Mesenteric fat pad (tissue), 1 donor: ENCODE measurements around the gene RAI1. TPM values are rescaled to one million over a fixed set of nuclear protein-coding genes. Genes with fewer than 3 reads are reported as not detected.
"Not testable (repeated sequence)": the region's sequence is repeated elsewhere in the genome, so short reads cannot be mapped to it uniquely, and the experiment has no call there.

Experiments
- DNase-seq: peaks from one replicate; pipeline ENCODE4 v3.0.0-alpha.2; 2020; ENCODE audit warnings: low spot score
- total RNA-seq: library from RNA; stranded (reverse); fragmentation: NEBNext Ultra II Directional; extraction: Animal tissue kit (Norgen Biotek cat#: 25700); gene quantifications from one replicate; pipeline ENCODE4 v1.2.1, GENCODE V29; 2021
- donor health status: DM: yes; HTN: yes; CAD: no.

RAI1 gene
- total RNA-seq, 1 donor from 2014 or later = 21.2 TPM

DNA sequence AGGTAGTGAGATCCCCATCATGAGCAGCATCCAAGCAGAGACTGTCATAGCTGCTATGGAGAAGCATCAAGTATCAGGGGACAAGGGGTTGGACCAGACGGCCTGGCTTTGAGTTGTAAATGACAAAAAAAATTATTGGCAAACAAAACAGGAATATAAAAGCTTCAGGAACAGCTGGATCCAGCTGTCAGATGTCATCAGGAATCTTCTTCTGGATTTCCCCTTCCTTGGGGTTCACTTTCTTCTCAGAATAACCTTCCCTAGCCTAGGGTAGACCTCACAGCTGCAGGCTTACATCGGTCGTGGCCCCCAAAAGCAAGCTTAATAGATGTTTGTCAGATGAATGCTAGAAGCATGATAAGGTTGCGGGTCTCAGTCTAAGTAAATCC, 17.2 kb upstream of the RAI1 start:
- no peak for DNase-seq

DNA sequence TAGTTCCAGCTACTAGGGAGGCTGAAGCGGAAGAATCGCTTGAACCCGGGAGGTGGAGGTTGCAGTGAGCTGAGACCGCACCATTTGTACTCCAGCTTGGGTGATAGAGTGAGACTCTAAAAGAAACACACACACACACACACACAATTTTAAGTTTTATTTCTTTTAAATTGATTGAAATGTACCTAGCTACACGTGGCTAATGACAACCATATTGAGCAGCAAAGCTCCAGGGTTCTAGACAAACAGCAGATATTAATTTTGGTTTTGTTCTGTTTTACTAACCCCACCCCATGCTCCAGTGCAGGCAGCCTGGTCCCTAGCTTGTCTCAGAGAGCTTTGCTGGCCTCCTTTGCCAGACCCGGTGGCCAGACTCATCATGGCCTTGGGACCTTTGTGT, 16.0 kb upstream of the RAI1 start:
- DNase-seq = no peak

DNA sequence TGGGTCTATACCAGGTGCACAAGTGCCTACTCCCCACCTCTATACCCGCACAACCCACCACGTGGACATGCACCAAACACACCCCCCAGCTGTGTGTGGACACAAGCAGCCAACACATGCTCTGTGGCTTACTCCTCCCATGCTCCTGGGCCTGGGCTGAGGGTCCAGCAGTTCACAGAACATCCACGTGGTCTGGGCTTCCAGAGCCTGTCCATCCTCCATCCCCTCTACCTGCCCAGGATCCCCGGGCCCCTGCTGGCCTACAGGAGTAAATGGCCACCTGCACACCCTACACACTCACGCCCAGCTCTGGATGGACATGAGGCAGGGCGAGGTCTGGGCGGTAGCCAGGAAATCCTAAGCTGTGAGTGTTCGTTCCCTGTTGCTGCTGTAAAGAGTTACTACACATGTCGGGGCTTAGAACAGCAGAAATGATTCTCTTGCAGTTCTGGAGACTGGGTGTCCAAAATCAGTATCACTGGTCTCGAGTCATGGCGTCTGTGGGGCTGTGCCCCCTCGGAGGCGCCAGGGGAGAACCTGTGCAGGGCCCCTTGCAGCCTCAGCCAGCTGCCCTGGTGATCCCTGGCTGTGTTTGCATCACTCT, 15.0 kb upstream of the RAI1 start:
- no peak for DNase-seq

DNA sequence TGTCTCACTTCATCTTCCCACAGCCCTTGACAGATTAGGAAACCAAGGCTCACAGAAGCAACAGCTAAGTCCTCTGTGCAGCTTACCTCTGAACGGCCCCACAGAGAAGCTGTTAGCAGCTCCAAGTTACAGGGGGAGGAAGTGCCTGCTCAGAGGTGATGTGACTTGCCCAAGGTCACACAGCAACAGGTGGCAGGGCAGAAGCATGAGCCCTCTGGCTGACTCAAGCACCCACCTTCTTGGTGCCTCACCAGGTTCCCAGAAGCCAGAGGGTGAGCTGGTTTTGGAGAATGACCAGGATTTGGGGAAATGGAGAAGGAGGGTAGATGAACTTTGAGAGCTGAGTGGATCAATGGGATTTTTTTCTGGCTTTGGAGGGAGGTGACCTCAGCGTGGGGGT, 14.0 kb upstream of the RAI1 start:
- DNase-seq = no peak

DNA sequence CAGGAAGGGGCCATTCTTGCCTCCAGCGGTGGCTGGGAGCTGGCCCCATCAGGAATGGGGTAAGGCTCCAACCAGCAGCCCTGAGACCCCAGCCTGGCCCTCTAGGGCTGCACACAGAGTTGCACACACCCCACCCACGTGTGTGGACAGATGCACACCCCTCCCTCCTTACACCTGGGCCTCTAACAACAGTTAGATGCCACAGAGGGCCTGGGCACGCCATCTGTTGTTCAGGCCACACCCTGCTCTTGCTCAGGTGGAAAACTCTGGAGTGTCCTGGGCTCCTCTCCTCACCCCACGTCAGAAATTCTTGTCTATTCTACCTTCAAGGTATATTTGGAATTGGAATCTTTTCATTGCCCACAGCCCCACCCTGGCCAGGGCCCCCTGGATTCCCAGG, 13.3 kb upstream of the RAI1 start:
- no peak for DNase-seq

DNA sequence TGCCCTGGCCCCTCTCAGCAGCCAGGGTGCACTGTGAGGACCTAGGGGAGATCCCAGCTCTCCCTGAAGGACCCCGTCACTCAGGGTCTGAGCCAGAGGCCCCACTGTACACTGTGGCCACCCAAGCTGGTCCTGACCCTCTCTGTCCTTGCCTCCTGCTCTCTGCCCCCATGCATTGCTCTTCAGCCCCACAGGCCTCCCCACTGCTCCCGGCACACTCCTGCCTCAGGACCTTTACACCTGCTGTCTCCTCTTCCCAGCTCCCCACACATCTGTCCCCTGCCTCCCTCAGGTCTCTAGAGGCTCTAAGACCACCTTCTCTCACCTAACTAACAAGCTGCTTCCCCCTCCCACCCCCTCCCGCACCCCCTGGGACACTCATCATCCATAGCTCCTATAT, 12.9 kb upstream of the RAI1 start:
- DNase-seq = no peak

DNA sequence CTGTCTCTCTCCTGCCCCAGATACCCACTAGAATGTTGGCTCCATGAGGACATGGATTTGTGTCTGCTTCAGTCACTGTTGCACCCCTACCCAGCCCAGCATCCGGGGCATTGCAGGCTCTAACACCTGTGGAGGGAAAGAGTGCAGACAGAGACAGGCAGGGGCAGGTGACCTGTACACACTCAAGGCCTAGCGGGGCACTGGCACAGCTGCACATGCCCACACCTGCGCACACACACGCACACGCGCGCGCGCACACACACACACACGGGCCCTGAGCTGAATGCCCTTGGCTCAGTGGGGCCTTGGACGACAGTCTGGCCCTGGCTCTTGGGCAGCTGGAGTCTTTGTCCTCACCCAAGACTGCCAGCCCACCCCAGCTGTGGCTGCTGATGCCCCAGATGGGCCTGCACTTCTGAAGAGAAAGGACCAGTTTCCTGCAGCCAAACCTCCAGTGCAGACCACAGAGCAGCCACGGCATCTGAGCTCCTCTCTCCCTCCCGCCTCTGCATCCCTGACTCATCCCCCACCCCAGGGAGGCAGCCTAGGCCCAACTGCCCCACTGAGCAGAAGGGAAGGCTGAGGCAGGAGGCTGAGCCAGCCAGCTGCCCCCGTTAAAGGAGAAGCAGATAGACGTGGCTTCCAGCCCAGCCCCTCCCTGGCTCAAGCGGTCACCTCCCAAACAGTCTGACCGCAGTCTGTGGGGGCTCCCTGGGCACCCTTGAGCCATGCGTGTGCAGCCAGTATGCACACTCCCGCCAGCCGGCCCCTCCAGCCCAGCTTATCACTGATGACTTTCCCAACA, 12.3 kb upstream of the RAI1 start:
- no peak for DNase-seq

DNA sequence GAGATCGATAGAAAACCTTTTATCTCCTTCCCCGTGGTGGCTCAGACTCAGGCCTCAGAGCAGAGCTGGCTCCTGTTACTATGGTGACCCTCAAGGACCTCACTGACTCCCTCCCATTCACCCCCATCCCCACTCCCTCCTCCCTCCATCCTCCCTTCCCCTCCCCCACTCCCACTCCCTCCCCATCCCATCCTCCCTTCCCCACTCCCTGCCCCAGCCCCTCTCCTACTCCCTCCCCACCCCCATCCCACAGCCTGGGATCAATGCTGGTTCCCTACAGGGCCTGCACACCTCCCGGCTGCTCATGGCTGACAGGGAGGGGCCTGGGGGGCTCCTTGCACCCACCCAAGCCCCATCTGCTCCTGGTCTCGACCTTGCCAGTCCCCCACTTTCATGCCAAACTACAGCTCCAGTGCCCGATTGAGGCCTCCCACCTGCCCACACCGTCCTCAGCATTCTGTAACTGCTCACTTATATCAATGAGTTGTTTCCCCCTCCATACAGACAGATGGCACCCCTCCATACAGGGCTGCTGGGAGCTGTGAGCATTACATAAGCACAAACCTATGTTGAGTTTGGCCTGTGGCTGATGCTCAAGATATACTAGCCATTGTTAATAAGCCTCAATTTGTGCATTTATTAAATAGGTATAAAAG, 11.6 kb upstream of the RAI1 start:
- DNase-seq = no peak

DNA sequence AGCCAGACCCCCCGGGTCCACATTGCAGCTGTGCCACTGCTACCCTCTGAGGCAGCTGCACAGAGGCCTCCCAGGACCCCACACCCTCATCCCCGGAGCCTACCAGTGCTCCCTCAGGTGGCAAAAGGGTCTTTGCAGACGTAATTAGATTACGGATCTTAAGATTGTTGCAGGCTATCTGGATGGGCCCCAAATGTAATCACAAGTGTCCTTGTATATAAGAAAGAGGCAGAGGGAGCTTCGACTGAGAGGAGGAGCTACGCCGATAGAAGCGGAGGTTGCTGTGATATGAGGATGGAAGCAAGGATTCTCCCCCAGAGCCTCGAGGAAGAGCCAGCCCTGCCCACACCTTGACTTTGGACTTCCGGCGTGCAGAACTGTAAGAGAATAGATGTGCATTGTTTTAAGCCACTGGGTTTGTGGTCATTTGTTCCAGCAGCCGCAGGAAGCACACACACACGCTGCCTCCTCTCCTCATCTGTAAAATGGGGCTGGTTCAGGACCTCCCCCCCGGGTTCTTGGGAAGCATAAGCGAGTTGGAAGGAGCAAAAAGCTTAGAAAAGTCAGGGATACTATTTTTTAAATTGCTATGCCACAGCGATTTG, 10.5 kb upstream of the RAI1 start:
- no peak for DNase-seq

DNA sequence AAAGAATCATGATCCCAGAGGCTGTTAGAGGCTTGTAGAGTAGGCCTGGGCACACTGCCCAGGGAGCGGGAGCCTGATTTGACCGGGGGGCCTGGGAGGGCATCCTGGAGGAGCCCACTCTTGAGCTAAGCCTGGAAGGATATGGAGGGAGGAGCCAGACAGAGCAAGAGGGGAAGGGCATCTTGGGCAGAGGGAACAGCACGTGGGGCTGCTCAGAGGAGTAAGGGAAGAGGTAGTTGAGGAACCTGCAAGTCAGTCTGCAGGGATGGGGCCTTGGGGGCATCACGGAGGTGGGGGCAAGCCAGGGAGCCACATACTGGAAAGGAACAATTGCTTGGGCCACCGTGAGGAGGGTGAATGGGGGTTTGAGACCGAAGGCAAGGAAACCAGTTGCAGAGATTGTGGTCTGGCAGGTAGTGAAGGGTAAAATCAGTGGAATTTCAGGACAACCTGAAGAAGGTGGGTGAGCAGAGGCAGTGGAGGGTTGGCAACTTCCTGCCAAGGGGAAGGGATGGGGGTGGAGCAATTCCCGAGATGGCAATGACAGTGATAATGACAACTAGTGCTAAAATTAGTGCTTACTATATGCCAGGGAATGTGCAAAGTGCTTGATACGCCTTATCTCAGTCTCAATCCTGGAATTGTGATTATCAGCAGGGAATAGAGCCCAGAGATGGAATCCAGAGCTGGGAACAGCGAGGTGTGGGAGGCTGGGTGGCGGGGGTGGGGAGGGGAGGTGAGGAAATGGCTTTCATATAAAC, 9.7 kb upstream of the RAI1 start:
- DNase-seq = no peak

DNA sequence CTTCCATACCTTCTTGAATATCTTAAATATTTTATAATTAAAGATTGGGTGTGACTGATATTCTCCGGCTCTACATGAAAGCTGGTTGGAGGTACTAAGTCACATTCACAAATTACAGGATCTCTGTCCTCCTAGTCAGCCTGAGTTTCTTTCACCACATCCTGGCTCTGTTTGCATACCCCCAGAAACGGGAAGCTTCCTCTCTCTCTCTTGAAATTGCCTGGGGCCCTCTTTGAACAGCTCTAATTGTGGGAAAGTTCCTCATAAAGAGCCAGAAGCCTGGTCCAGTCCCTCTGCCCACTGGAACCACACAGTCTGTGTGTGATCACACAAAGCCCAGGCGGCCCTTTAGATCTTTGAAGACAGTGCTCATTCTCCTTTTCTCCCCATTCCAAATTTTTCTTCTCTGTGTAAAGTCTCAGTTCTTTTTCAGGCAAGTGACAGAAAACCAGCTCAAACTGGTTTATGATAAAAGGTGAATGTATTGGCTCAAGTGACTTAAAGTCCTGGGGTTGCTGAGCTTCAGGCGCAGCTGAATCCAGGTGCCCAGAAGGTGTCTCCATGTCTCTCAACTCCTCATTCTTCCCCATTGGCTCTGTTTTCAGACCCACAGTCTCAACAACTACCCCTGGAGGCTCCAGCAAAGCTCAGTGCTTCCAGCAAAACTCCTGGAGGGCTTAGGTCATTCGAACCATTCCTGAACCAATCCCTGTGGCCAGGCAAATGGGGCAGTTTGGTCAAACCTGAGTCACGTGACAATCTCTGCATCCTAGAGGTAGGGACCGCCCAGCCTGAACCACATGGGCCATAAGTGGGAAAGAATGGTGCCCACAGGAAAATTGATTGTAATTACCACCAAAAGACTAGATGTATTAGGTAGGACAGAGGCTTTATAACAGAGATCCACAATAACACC, 8.5 kb upstream of the RAI1 start:
- no peak for DNase-seq

DNA sequence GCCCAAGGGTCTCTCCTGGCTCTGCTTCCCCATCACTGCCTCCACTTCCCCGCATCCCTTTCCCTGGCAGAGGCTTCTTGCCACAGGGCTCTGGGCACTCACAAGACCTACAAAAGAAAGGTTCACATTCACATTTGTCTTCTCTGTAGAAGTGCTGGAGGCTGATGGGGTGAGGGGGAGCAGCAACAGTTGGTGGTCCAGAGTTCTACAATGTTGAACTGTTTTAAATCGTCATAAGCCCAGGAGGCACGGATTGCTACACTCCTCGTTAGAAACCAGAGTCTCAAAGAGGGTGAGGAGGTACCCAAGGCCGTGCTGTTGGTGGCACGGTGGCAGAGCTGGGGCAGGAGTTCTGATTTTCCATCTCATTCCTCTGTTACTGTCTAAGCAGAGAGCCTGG, 5.8 kb upstream of the RAI1 start:
- no peak for DNase-seq

DNA sequence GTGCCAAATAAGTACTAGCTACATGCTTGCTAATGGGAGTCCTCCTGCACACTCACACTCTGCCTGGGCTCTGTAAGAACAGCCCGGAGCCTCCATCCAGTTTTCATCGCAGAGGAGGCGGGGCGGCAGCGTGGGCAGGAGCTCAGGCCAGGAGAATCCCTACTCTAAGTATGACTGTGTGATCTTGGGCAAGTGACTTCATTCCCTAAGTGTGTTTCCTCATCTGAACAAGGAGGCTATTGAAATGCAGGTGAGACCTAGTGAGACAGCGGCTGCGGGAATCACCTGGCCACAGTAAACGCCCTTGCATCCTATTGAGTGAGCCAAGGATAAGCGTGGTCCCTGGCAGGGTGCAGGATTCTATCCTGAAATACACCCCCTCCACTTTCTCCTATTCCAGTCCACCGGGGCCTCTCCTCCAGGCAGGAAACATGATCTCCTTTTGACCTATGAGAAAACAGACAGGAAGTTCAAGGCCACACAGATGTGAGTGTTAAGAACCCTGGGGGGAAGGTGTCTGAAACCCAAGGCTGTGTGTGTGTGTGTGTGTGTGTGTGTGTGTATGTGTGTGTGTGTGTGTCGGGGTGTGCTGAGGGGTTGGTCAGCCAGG, 5.2 kb upstream of the RAI1 start:
- DNase-seq = no peak

DNA sequence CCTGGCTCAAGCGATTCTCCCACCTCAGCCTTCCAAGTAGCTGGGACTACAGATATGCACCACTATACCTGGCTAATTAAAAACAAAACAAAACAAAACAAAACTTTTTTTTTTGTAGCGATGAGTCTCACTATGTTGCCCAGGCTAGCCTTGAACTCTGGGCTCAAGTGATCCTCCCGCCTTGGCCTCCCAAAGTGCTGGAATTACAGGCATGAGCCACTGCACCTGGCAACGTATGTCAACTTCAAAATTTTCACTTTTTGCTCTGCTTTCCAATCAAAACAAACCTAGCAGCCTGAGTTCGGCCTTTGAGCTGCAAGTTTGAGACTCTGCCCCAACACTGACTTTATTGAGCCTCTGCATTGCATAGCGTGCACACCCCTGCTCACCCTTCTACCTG, 4.5 kb upstream of the RAI1 start:
- no peak for DNase-seq

DNA sequence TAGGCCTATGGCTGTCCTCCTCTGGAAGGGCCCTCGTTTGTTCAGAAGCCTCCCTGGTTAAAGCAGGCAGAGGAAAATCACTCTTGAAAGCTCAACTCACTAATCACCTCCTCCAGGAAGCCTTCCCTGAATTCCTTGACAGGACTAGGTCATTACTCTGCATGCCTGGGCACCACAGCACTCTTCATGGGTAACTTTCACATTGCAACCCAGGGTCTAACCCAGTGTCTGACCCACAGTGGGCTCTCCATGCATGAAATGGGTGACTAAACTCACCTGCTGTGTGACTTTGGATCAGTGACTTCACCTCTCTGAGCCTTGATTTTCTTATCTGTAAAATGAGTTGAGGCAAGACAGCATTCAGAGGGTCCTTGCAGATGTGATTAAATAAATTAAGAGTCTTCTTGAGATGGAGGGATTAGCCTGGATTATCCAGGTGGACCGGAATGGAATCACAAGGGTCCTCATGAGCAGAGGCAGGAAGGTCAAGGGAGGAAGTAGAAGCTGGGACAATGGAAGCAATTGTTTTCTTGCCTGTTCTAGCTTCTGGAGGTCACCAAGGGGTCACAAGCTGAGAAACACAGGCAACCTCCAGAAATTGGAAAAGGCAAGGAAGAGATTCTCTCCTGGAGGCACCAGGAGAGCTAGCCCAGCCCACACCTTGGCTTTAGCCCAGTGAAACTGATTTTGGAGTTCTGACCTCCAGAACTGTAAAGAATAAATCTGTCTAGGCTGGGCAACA, 3.8 kb upstream of the RAI1 start:
- DNase-seq = no peak

DNA sequence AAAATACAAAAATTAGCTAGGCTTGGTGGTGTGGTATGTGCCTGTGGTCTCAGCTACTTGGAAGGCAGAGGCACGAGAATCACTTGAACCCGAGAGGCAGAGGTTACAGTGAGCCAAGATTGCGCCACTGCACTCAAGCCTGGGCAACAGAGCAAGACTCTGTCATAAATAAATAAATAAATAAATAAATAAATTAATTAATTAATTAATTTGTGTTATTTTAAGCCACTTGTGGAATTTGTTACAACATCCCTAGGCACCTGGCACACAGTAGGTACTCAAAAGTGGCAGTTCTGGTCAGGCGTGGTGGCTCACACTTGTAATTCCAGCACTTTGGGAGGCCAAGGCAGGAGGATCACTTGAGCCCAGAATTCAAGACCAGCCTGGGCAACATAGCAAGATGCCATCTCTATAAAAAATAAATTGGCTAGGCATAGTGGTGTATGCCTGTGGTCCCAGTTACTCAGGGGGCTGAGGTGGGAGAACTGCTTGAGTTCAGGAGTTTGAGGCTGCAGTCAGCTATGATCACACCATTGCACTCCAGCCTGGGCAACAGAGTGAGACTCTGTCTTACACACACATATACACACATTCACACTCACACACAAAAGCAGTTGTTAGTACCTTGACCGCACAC, 3.1 kb upstream of the RAI1 start:
- not testable (repeated sequence) for DNase-seq

DNA sequence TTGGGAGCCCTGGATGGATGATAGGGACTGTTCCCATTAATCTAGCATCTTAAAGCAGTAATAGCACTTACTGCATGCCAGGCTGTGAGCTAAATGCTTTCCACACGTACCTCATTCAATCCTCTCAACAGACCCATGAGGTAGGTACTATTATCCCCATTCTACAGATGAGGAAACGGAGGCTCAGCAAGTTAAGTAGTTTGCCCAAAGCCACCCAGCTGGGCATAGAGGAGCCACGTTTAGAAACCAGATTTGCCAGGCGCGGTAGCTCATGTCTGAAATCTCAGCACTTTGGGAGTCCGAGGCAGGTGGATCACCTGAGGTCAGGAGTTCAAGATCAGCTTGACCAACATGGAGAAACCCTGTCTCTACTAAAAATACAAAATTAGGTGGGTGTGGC, 2.0 kb upstream of the RAI1 start:
- no peak for DNase-seq

DNA sequence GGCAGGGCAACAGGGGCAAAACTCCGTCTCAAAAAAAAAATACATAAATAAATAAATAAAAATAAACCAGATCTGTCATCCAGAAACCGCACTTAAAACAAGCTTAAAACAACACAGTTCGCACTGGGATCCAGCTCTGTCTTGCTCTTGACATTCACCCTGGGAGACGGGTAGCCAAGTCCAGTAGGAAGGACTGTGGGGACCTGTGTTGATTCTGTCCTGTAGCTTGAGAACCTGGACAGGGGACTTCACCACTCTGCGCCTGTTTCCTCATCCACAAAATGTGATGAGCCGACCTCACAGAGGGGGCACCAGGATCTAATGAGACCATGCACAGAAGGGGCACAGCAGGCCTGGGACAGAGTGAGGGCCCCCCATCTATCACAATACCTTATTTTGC, 1.5 kb upstream of the RAI1 start:
- no peak for DNase-seq
